GM10266 (cell line): ENCODE measurements around the gene POC1A.

Experiments
- DNase-seq: peaks from one replicate; pipeline ENCODE4 v3.0.0; 2012; ENCODE audit errors: extremely low spot score
- TF ChIP-seq, protein P1 (sequence below): IDR thresholded peaks from 2 replicates; pipeline ENCODE4 v1.5.1; 2012; ENCODE audit warnings: mild to moderate bottlenecking, low read depth; ENCODE audit not compliant: control insufficient read depth, insufficient read depth; ENCODE audit errors: missing control alignments

POC1A gene

DNA sequence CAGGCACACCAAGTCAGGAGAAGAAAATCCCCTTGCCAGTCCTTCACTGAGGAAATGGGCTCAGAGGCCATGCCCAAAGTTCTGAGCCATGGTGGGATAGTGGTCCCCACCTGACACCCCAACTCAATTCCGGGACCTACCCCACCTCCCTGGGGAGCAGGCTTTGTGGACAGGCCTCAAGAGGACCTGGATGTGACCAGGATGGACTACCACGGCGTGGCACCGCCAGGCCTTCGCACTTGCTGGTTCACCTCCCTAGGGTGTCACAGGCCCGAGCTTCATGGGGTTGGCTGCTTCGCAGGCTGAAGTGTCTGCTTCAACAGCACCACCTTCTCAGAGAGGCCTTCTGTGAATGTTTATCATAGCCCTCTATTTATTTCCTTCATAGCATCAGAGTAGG, 31.7 kb downstream of the POC1A start:
- TF ChIP-seq, protein P1, sequence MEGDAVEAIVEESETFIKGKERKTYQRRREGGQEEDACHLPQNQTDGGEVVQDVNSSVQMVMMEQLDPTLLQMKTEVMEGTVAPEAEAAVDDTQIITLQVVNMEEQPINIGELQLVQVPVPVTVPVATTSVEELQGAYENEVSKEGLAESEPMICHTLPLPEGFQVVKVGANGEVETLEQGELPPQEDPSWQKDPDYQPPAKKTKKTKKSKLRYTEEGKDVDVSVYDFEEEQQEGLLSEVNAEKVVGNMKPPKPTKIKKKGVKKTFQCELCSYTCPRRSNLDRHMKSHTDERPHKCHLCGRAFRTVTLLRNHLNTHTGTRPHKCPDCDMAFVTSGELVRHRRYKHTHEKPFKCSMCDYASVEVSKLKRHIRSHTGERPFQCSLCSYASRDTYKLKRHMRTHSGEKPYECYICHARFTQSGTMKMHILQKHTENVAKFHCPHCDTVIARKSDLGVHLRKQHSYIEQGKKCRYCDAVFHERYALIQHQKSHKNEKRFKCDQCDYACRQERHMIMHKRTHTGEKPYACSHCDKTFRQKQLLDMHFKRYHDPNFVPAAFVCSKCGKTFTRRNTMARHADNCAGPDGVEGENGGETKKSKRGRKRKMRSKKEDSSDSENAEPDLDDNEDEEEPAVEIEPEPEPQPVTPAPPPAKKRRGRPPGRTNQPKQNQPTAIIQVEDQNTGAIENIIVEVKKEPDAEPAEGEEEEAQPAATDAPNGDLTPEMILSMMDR: no peak
- DNase-seq: no peak

DNA sequence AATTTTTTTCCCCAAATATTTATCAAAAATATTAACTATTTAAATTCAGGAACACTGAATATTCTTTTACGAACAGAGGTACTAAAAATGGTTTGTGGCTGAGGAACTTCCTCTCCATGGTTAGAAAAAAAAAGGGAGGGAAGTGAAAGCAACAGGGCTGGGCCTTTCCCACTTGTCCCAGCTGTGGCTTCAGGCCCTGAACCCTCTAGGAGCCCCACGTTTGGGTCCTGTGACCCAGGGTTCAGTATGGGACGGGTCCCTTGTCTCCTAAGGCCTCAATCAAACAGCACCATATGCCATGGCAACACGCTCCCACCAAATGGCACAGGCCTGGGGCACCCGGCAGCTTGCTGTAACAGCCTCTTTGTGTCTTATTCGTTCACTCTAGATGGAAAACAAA, 32.4 kb downstream of the POC1A start:
- DNase-seq: no peak
- TF ChIP-seq, protein P1: no peak

DNA sequence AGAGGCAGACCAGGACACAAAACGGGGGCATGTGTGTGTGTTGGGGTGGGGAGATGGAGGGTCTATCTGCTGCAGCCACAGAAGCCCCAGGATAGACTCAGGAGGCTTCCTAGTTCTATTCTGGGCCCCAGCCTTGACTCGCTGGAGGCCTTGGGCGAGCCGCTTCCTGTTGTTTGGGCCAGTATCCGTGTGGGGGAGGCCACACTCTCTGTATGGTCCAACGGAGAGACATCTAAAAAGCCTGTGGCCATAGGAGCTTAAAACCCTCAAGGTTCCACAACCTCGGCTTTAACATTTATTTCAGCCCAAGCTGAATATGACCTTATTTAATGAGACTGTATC, 32.8 kb downstream of the POC1A start:
- DNase-seq: peak; percentile 54
- TF ChIP-seq, protein P1: no peak

DNA sequence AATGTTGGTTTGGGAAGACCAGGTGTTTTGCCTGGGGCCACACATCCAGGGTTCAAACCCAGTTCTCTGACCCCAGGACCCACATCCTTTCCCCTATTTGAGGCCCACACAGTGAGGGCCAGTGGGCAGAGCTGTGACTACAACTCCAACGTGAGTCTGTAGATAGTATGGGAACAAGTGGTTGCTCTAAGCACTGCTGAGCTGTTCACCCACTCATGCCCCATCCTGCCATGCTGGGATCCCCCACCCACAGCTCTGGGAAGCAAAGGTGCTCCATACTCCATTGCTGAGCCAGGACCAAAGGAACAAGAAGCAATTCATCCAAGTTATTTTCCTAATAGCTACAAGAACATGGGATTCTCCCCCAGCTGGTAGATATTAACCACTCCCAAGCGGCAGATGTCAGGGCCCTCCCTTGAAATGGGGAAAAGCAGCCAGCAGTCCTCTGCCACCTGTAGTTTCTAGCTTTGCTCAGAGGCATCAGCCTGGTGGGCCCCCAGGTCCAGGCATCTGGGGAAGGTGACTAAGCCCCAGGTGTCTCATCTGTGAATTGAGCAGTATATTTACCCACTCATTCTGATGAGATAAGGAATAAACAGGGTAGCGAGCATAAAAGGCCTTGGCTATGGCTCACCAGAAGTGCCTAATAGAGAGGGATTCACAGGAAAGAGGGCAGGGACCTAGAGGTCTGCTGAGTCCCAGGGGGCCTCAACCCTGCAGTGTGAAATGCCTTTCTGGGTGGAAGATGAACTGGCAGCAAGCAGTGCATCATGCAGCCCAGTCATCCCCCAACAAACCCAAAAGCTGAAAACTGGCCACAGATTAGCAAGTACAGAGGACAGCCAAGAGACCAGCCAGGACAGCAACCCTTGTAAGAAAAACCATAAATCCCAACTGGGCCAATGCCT, 33.4 kb downstream of the POC1A start:
- TF ChIP-seq, protein P1: no peak

DNA sequence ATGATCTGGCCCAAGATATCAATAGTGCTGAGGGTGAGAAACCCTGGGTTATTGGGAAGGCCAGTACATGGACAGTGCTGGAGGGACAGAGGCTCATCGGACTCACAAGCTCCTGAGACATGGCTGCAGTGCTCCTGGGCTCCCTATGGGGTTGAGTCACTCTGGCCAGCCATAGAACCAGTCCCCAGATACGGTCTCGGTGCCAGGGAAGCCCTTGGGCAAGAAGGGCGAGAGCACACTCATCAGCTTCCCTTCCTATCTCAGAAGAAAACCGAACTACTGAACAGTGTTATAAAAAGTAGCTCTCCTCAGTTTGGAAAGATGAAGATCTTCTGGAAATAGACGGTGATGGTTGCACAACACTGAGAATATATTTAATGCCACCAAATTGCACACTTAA, 34.4 kb downstream of the POC1A start:
- no peak for DNase-seq

More for the DNA sequence above, 33.4 kb downstream of the POC1A start:
- peak; percentile 34 for DNase-seq

DNA sequence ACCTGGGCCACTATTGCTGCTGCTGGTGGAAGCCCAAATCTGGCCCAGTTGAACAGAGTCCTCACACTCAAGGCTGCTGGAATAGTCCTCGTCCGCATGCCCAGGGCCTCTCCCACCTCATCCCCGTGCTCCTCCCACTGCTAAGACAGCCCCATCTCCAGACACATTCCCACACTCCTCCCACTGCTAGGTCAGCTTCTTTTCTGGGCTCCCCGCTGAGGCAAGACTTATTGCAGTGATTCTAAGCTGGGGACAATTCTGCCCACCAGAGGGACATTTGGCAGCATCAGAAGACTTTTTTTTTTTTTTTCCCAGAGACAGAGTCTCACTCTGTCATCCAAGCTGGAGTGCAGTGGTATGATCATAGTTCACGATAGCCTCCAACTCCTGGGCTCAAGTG, 35.1 kb downstream of the POC1A start:
- DNase-seq: no peak
- TF ChIP-seq, protein P1: no peak

More for the DNA sequence above, 34.4 kb downstream of the POC1A start:
- TF ChIP-seq, protein P1: no peak

DNA sequence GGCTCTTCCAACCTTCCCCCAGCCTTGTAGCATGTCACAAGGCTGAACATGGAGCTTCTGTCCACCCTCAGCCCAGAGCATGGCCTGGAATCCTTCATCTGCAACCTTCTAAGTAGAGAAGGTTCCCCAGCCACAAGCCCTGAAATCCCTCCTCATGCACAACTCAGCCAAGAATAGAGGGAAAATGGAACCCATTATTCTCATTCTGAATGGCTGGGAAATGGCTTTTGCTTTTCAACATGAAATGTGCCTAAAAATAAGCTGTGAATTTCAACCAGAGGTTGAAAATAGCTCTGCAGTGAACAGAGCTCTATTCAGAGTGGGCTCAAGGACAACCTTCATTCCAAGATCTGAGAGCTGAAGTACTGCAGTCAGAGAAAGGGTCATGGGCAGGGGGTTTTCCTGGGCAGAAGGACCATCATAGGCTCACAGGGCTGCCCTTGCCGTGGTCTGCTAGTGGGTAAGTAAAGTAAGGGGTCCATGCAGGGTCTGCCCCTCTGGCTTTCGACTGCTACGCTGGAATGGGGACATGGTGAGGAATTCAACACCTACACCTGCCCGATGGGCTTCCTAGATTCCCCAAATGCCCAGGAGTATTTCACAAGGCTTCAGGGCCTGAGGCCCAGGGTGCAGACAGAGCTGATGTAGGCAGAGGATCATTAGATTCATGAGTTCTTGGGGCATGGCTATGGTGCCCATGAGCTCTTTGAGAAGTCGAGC, 35.9 kb downstream of the POC1A start:
- TF ChIP-seq, protein P1: no peak

More for the DNA sequence above, 35.9 kb downstream of the POC1A start:
- no peak for DNase-seq
